ENCODE measurements around the gene REEP3. TPM values are rescaled to one million over a fixed set of nuclear protein-coding genes. Genes with fewer than 3 reads are reported as not detected.
"Not testable (repeated sequence)": the region's sequence is repeated elsewhere in the genome, so short reads cannot be mapped to it uniquely, and the experiment has no call there.

The REEP3 gene
- total RNA-seq, 6 donors from 2014 or later = 23.6 to 63.9 (median 41.8) TPM

DNA sequence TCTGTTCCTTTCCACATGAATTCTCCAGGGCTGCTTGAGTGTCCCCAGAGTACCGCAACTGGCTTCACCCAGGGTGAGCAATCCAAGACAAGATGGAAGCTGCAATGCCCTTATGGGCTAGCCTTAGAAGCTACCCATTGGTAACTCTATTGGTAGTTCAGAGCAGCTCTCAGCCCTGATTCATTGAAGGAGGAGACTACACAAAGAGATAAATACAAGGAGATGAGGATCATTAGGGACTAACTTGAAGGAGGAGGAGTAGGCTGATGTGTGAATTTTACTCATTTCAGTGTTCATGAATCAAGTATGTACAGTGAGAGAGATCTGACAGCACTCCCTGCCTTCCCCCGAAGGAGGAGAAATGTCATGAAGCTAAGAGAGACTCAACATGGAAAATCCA lies 124.0 kb downstream of the REEP3 start:
- ATAC-seq (ENCODE audit: low FRiP score in 2 of 2) (no peak), DNase-seq (no peak)
- Histone ChIP-seq H3K36me3 (no peaks in the 10 kb centered on the region), H3K9me3 (no peaks in the 10 kb centered on the region), H3K27me3 (no peaks in the 10 kb centered on the region), H3K4me3 (no peak overlapping the region), H3K27ac (peak overlapping the region; percentile 57 to 90 (median 77)), H3K4me1 (peaks cover 0 to 12% (median 7%) of the 10 kb centered on the region in 4 donors)
- 90 to 97% methylated on average over 2 of the region's 2 CpGs for WGBS, 2 donors
- no peak for TF ChIP-seq POLR2A (IDR thresholded peaks at IDR 0.05)
- TF ChIP-seq EP300 (IDR thresholded peaks at IDR 0.05) = no peak
- no peak for TF ChIP-seq POLR2AphosphoS5 (IDR thresholded peaks at IDR 0.05)
- no peak for TF ChIP-seq CTCF (IDR thresholded peaks at IDR 0.05)

- TF ChIP-seq EP300 (IDR thresholded peaks at IDR 0.05) (no peak), POLR2AphosphoS5 (IDR thresholded peaks at IDR 0.05) (no peak), CTCF (IDR thresholded peaks at IDR 0.05) (no peak), POLR2A (IDR thresholded peaks at IDR 0.05) (no peak)
- whole genome bisulfite sequencing, 2 donors = 96 to 97% methylated on average over 2 of the region's 2 CpGs
- DNase-seq = no peak
These were observed 125.3 kb downstream of the REEP3 start for GRCh38 chr10:63646491-63646890.

GRCh38 chr10:63651864-63652263 lies 130.7 kb downstream of the REEP3 start:
- no peak for ATAC-seq (ENCODE audit: low FRiP score in 2 of 2)
- DNase-seq = no peak
- no peak overlapping the region for H3K27ac ChIP-seq
- no peaks in the 10 kb centered on the region for H3K4me1 ChIP-seq
- TF ChIP-seq EP300 (IDR thresholded peaks at IDR 0.05) (no peak), POLR2A (IDR thresholded peaks at IDR 0.05) (no peak), POLR2AphosphoS5 (IDR thresholded peaks at IDR 0.05) (no peak), CTCF (IDR thresholded peaks at IDR 0.05) (no peak)
- H3K4me3 ChIP-seq = no peak overlapping the region
- no peaks in the 10 kb centered on the region for H3K9me3 ChIP-seq
- no peaks in the 10 kb centered on the region for H3K27me3 ChIP-seq
- H3K36me3 ChIP-seq = no peaks in the 10 kb centered on the region
- 60 to 68% methylated on average over 2 to 5 of the region's 5 CpGs for WGBS, 2 donors

More at GRCh38 chr10:63646491-63646890, 125.3 kb downstream of the REEP3 start:
- Histone ChIP-seq H3K27ac (peak overlapping the region in 1 of 4 donors; percentile 90), H3K36me3 (no peaks in the 10 kb centered on the region), H3K4me1 (peaks cover 0 to 12% (median 7%) of the 10 kb centered on the region in 4 donors), H3K27me3 (no peaks in the 10 kb centered on the region), H3K9me3 (no peaks in the 10 kb centered on the region), H3K4me3 (no peak overlapping the region)
- ATAC-seq (ENCODE audit: low FRiP score in 2 of 2) = no peak

GRCh38 chr10:63653747-63654146 lies 132.5 kb downstream of the REEP3 start:
- H3K4me1 ChIP-seq = no peaks in the 10 kb centered on the region
- no peak overlapping the region for H3K4me3 ChIP-seq
- TF ChIP-seq POLR2A (IDR thresholded peaks at IDR 0.05) (no peak), EP300 (IDR thresholded peaks at IDR 0.05) (no peak), POLR2AphosphoS5 (IDR thresholded peaks at IDR 0.05) (no peak), CTCF (IDR thresholded peaks at IDR 0.05) (no peak)
- DNase-seq = no peak
- H3K27me3 ChIP-seq = no peaks in the 10 kb centered on the region
- whole genome bisulfite sequencing, 2 donors = 91 to 100% methylated on average over 1 of the region's 1 CpG
- H3K27ac ChIP-seq = no peak overlapping the region
- ATAC-seq (ENCODE audit: low FRiP score in 2 of 2) = peak in 1 of 2 donors; percentile 63
- H3K36me3 ChIP-seq = no peaks in the 10 kb centered on the region
- H3K9me3 ChIP-seq = no peaks in the 10 kb centered on the region

- H3K4me1 ChIP-seq = no peaks in the 10 kb centered on the region
- no peak overlapping the region for H3K4me3 ChIP-seq
- ATAC-seq (ENCODE audit: low FRiP score in 2 of 2) (no peak), DNase-seq (no peak)
- no peaks in the 10 kb centered on the region for H3K9me3 ChIP-seq
- TF ChIP-seq CTCF (IDR thresholded peaks at IDR 0.05) (no peak), POLR2AphosphoS5 (IDR thresholded peaks at IDR 0.05) (no peak), POLR2A (IDR thresholded peaks at IDR 0.05) (no peak), EP300 (IDR thresholded peaks at IDR 0.05) (no peak)
- H3K36me3 ChIP-seq = no peaks in the 10 kb centered on the region
- no peak overlapping the region for H3K27ac ChIP-seq
- H3K27me3 ChIP-seq = no peaks in the 10 kb centered on the region
- WGBS, 2 donors = 64 to 90% methylated on average over 3 to 4 of the region's 4 CpGs
These were observed 136.6 kb downstream of the REEP3 start for GRCh38 chr10:63657761-63658160.

DNA sequence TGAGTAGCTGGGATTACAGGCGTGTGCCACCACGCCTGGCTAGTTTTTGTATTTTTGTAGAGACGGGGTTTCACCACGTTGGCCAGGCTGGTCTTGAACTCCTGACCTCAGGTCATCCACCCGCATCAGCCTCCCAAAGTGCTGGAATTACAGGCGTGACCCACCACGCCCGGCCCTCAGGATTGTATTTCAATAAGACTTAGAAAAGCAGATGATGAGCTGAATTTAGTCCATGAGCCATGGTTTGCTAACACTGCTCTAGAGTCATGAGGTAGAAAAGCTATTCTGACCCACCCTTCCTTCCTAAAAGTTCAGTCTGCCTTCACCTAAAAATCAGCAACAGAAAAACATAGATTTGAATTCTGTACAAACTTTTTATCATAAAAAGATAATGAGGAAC lies 139.7 kb downstream of the REEP3 start:
- not testable (repeated sequence) for H3K4me3 ChIP-seq; DNase-seq; H3K27ac ChIP-seq; H3K27me3 ChIP-seq; ATAC-seq (ENCODE audit: low FRiP score in 2 of 2); H3K36me3 ChIP-seq; H3K9me3 ChIP-seq; H3K4me1 ChIP-seq
- WGBS, 2 donors = 90 to 96% methylated on average over 8 of the region's 8 CpGs
